Measurements from ENCODE around the gene CCDC97. TPM values are rescaled to one million over a fixed set of nuclear protein-coding genes. Genes with fewer than 3 reads are reported as not detected.
A peak's percentile ranks its signal among the peaks of the same experiment; 100 is the strongest.

CCDC97 gene
- total RNA-seq, 1 donor from 2014 or later: 21.8 TPM

DNA sequence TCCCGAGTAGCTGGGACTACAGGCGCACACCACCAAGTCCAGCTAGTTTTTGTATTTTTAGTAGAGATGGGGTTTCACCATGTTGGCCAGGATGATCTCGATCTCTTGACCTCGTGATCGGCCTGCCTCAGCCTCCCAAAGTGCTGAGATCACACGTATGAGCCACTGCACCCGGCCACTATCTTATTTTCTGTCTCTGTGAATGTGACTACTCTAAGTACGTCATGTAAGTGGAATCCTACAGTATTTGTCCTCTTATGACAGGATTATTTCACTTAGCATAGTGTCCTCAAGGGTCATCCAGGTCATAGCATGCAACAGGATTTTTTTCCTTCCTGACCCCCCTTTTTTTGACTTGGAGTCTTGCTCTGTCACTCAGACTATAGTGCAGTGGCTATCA is 61.6 kb downstream of the CCDC97 start:
- Mint-ChIP-seq H3K4me3 (ENCODE audit: unreplicated experiment) (no peak overlapping the region), H3K27me3 (ENCODE audit: low read depth) (no peaks in the 10 kb centered on the region), H3K9me3 (ENCODE audit: low read depth) (no peaks in the 10 kb centered on the region), H3K27ac (ENCODE audit: unreplicated experiment) (no peak overlapping the region), H3K4me1 (ENCODE audit: low read depth) (peaks cover 31% of the 10 kb centered on the region), H3K36me3 (ENCODE audit: low read depth) (no peaks in the 10 kb centered on the region)
- TF ChIP-seq, protein P1, sequence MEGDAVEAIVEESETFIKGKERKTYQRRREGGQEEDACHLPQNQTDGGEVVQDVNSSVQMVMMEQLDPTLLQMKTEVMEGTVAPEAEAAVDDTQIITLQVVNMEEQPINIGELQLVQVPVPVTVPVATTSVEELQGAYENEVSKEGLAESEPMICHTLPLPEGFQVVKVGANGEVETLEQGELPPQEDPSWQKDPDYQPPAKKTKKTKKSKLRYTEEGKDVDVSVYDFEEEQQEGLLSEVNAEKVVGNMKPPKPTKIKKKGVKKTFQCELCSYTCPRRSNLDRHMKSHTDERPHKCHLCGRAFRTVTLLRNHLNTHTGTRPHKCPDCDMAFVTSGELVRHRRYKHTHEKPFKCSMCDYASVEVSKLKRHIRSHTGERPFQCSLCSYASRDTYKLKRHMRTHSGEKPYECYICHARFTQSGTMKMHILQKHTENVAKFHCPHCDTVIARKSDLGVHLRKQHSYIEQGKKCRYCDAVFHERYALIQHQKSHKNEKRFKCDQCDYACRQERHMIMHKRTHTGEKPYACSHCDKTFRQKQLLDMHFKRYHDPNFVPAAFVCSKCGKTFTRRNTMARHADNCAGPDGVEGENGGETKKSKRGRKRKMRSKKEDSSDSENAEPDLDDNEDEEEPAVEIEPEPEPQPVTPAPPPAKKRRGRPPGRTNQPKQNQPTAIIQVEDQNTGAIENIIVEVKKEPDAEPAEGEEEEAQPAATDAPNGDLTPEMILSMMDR (IDR thresholded peaks at IDR 0.05): no peak
- DNase-seq (ENCODE audit: low spot score): no peak

GRCh38 chr19:41372501-41372900 is 62.5 kb downstream of the CCDC97 start:
- no peak overlapping the region for H3K27ac Mint-ChIP-seq (ENCODE audit: unreplicated experiment)
- DNase-seq (ENCODE audit: low spot score): no peak
- no peak overlapping the region for H3K4me3 Mint-ChIP-seq (ENCODE audit: unreplicated experiment)
- H3K36me3 Mint-ChIP-seq (ENCODE audit: low read depth): no peaks in the 10 kb centered on the region
- H3K9me3 Mint-ChIP-seq (ENCODE audit: low read depth): no peaks in the 10 kb centered on the region
- peaks cover 30% of the 10 kb centered on the region for H3K4me1 Mint-ChIP-seq (ENCODE audit: low read depth)
- TF ChIP-seq, protein P1 (IDR thresholded peaks at IDR 0.05): no peak
- no peaks in the 10 kb centered on the region for H3K27me3 Mint-ChIP-seq (ENCODE audit: low read depth)

DNA sequence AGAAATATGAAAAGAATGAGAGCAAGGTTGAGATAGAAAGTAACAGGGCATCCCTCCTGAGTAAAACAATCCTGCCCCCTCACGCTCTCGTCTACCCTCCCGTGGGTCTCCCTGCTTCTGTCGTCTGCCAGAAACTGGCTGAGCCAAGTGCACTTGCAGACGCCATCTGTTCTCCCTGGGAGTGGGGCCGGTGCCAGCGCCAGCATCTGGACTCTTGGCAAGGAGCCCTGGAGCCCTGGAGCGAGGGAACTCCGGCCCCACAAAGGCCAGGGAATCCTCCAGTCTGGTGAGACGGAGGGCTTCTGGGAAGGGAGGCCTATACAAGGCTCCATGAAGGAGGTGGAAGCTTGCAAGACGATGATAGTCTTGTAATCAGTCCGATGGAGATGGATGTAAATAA is 64.0 kb downstream of the CCDC97 start:
- H3K27ac Mint-ChIP-seq (ENCODE audit: unreplicated experiment): peak overlapping the region; percentile 69

More for the DNA sequence above, 64.0 kb downstream of the CCDC97 start:
- no peak for DNase-seq (ENCODE audit: low spot score)
- TF ChIP-seq, protein P1 (IDR thresholded peaks at IDR 0.05): no peak
- peaks cover 22% of the 10 kb centered on the region for H3K4me1 Mint-ChIP-seq (ENCODE audit: low read depth)
- no peaks in the 10 kb centered on the region for H3K27me3 Mint-ChIP-seq (ENCODE audit: low read depth)
- H3K36me3 Mint-ChIP-seq (ENCODE audit: low read depth): no peaks in the 10 kb centered on the region
- no peaks in the 10 kb centered on the region for H3K9me3 Mint-ChIP-seq (ENCODE audit: low read depth)
- peak overlapping the region; percentile 4 for H3K4me3 Mint-ChIP-seq (ENCODE audit: unreplicated experiment)

Other genes with a start within 250 kb of the CCDC97 start
- gene CYP2A13, start 221.7 kb upstream of the CCDC97 start, total RNA-seq: not detected in 3 replicates
- not detected in 3 replicates for gene CYP2F1, start 195.7 kb upstream of the CCDC97 start, total RNA-seq
- gene CYP2S1, start 117.0 kb upstream of the CCDC97 start, total RNA-seq: not detected in 3 replicates
- gene AXL, start 90.9 kb upstream of the CCDC97 start, total RNA-seq: 151 to 218 TPM (median 214 TPM) in 3 replicates
- 158 to 195 TPM (median 161 TPM) in 3 replicates for gene HNRNPUL1, start 45.8 kb upstream of the CCDC97 start, total RNA-seq
- gene TGFB1, start 43.8 kb downstream of the CCDC97 start, total RNA-seq: 188 to 197 TPM (median 195 TPM) in 3 replicates
- gene B9D2, start 54.0 kb downstream of the CCDC97 start, total RNA-seq: 2.0 to 3.0 TPM (median 2.6 TPM) in 3 replicates
- gene TMEM91, start 66.4 kb downstream of the CCDC97 start, total RNA-seq: 4.8 to 6.8 TPM (median 5.4 TPM) in 3 replicates
- 5.5 to 7.6 TPM (median 6.2 TPM) in 3 replicates for gene EXOSC5, start 87.2 kb downstream of the CCDC97 start, total RNA-seq
- 11.6 to 14.6 TPM (median 14.0 TPM) in 3 replicates for gene BCKDHA, start 87.6 kb downstream of the CCDC97 start, total RNA-seq
- 0.23 to 0.70 TPM in 2 of 3 replicates, not detected in the other for gene B3GNT8, start 117.2 kb downstream of the CCDC97 start, total RNA-seq
- gene DMAC2, start 129.7 kb downstream of the CCDC97 start, total RNA-seq: 27.9 to 28.0 TPM (median 28.0 TPM) in 3 replicates
- gene ERICH4, start 133.0 kb downstream of the CCDC97 start, total RNA-seq: not detected in 3 replicates

Measured in chondrocyte (in vitro differentiated cells).